GM12872 (cell line): ENCODE measurements around the gene NDUFAF8.

Experiments used
- TF ChIP-seq, protein P1 (sequence below): IDR thresholded peaks from 3 replicates; pipeline ENCODE4 v1.5.1; 2011; ENCODE audit warnings: low read depth, mild to moderate bottlenecking, low read length, moderate library complexity; ENCODE audit not compliant: insufficient read depth

NDUFAF8 gene

DNA sequence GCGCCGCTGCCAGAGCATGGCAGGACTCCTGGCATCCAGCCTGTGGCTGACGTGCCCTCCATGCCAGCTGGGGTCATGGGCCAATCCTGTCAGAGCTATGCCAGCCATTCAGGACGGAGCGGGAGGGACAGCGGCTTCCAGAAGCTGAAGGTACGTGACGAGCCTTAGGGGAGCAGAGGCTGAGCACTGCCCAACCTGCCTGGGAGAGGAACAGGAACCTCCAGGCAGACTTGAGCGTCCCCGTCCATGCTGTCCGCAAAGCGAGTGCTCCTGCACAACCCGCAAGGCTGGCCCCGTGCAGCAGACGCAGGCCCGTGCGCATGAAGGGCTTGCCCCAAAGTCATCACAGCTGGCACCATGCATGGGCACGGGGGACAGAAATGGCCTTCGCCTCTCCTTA is 21.5 kb downstream of the NDUFAF8 start:
- TF ChIP-seq, protein P1, sequence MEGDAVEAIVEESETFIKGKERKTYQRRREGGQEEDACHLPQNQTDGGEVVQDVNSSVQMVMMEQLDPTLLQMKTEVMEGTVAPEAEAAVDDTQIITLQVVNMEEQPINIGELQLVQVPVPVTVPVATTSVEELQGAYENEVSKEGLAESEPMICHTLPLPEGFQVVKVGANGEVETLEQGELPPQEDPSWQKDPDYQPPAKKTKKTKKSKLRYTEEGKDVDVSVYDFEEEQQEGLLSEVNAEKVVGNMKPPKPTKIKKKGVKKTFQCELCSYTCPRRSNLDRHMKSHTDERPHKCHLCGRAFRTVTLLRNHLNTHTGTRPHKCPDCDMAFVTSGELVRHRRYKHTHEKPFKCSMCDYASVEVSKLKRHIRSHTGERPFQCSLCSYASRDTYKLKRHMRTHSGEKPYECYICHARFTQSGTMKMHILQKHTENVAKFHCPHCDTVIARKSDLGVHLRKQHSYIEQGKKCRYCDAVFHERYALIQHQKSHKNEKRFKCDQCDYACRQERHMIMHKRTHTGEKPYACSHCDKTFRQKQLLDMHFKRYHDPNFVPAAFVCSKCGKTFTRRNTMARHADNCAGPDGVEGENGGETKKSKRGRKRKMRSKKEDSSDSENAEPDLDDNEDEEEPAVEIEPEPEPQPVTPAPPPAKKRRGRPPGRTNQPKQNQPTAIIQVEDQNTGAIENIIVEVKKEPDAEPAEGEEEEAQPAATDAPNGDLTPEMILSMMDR, result no peak

DNA sequence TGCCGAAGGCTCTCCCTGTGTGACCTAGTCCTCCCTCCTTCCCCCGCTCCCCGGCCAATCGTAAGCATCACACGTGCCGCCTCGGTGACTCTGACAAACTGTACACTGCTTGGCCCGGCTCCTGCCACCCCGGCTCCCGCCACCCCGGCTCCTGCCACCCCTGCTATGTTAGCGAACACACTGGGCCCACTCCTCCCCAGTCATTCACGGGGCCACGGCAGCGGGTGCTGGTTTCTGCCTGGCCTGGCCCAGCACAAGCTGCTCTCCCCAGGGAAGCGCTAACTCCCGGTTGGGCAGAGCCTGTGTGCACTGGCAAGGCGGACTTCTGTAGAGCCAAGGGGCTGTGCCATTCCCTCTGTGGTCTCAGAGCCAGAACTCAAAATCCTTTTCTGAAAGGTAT is 22.0 kb downstream of the NDUFAF8 start:
- TF ChIP-seq, protein P1, result no peak

- TF ChIP-seq, protein P1, result no peak
Observed at GRCh38 chr17:81261582-81262336, 22.6 kb downstream of the NDUFAF8 start.

- TF ChIP-seq, protein P1, result no peak
Observed at GRCh38 chr17:81263371-81264181, 24.5 kb downstream of the NDUFAF8 start.

DNA sequence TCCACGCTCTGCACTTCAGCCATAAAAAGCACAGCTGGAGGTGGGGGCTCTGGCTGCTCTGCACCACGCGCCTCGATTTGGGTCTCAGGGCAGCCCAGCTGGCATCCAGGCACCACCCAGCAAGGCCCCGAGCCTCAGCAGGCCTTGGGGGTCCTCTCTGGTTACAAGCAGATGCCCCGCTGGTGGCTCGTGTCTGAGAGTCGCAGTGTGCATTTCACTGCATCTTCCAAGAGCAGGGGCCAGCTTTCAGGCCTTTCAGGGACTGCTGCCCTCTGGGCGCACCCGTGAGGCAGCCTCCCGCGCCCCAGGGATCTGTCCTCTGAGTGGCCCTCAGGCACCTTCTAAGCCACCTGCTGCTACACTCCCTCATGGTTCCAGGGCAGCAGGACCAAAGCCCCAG is 25.5 kb downstream of the NDUFAF8 start:
- TF ChIP-seq, protein P1, result no peak

DNA sequence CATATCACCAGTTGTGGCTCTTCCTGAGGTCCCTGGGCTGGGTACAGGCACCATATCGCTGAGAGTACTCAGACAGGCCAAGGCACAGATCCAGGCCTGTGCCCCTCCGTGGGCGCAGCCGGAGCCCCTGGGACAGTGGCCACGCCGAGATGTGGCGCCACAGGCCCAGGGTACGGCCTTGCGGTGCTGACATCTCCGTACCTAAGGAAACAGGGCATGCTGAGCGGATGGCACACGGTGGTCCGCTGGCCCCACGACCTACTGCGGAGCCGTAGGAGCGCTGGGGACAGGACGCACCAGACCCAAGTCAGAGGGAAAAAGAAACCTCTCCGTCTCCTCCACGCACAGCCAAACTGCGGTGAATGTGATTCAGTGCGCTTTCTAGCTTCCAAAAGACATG is 26.5 kb downstream of the NDUFAF8 start:
- TF ChIP-seq, protein P1, result no peak

- TF ChIP-seq, protein P1, result no peak
Observed at GRCh38 chr17:81267390-81268067, 28.4 kb downstream of the NDUFAF8 start.
